Keratinocyte (primary cell): ENCODE results near the gene QPCTL. TPM values are rescaled to one million over a fixed set of nuclear protein-coding genes. Genes with fewer than 3 reads are reported as not detected.

Experiments used
- DNase-seq: peaks from one replicate; pipeline ENCODE4 v3.0.0-alpha.2; 2011; ENCODE audit warnings: low read depth, missing footprints, low spot score
- FAIRE-seq: peaks from 2 replicates; lab custom pipeline; 2011; peaks lifted over from hg19 to GRCh38; lab: Jason Lieb, UNC
- H2AFZ ChIP-seq: 2 replicates; pipeline ENCODE4 v1.6.0; 2012; ENCODE audit warnings: low read length, control low read depth, inconsistent platforms; ENCODE audit not compliant: control insufficient read depth
- H3K27ac ChIP-seq: 2 replicates; pipeline ENCODE4 v1.5.1; 2011; ENCODE audit warnings: low read length; ENCODE audit not compliant: control insufficient read depth, insufficient read depth
- H3K27me3 ChIP-seq: 3 replicates; pipeline ENCODE4 v1.6.0; 2011; ENCODE audit warnings: low read length; ENCODE audit not compliant: control insufficient read depth, insufficient read depth; ENCODE audit errors: extremely low read depth
- H3K36me3 ChIP-seq, 2 experiments: 2 replicates in 1 of 2; 3 replicates in 1 of 2; pipeline ENCODE4 v1.5.1; 2011; ENCODE audit warnings: low read length in 2 of 2, mild to moderate bottlenecking in 1 of 2; ENCODE audit not compliant: control insufficient read depth in 2 of 2, insufficient read depth in 2 of 2; ENCODE audit errors: extremely low read depth in 1 of 2
- H3K4me1 ChIP-seq: 3 replicates; pipeline ENCODE4 v1.5.1; 2011; ENCODE audit warnings: low read length; ENCODE audit not compliant: control insufficient read depth, insufficient read depth; ENCODE audit errors: extremely low read depth
- H3K4me2 ChIP-seq: 3 replicates; pipeline ENCODE4 v1.6.0; 2011; ENCODE audit warnings: low read depth, low read length; ENCODE audit not compliant: control insufficient read depth, insufficient read depth; ENCODE audit errors: extremely low read depth
- H3K4me3 ChIP-seq, 3 experiments: fragments of 200-600 bp in 1 of 3; sonication (generic) in 1 of 3; 2 replicates in 2 of 3; 3 replicates in 1 of 3; pipeline ENCODE4 v1.5.1; 2011 to 2016; ENCODE audit warnings: low read length in 3 of 3, mild to moderate bottlenecking in 3 of 3, control low read depth in 2 of 3, inconsistent platforms in 1 of 3, low read depth in 1 of 3, mixed read lengths in 1 of 3, mixed run types in 1 of 3, moderate library complexity in 1 of 3; ENCODE audit not compliant: control insufficient read depth in 2 of 3, insufficient read depth in 2 of 3; ENCODE audit errors: extremely low read depth in 1 of 3
- H3K79me2 ChIP-seq: 2 replicates; pipeline ENCODE4 v1.6.0; 2012; ENCODE audit warnings: low read length; ENCODE audit not compliant: control insufficient read depth, insufficient read depth
- H3K9ac ChIP-seq: 3 replicates; pipeline ENCODE4 v1.6.0; 2011; ENCODE audit warnings: low read length; ENCODE audit not compliant: control insufficient read depth, insufficient read depth; ENCODE audit errors: extremely low read depth
- H3K9me1 ChIP-seq: 3 replicates; pipeline ENCODE4 v1.6.0; 2011; ENCODE audit warnings: low read length; ENCODE audit not compliant: control insufficient read depth, insufficient read depth; ENCODE audit errors: extremely low read depth
- H3K9me3 ChIP-seq: 2 replicates; pipeline ENCODE4 v1.5.1; 2012; ENCODE audit warnings: low read depth, low read length; ENCODE audit not compliant: control insufficient read depth
- H4K20me1 ChIP-seq: 3 replicates; pipeline ENCODE4 v1.6.0; 2011; ENCODE audit warnings: low read length; ENCODE audit not compliant: control insufficient read depth, insufficient read depth; ENCODE audit errors: extremely low read depth
- CTCF ChIP-seq, 3 experiments: IDR thresholded peaks in 1 of 3; conservative IDR thresholded peaks in 1 of 3; optimal IDR thresholded peaks in 1 of 3; 2 replicates in 2 of 3; 3 replicates in 1 of 3; pipeline versions ENCODE3 to v1.5.1; 2011; ENCODE audit warnings: low read length in 3 of 3, mild to moderate bottlenecking in 3 of 3, moderate library complexity in 2 of 3, control low read depth in 1 of 3, inconsistent platforms in 1 of 3; ENCODE audit not compliant: insufficient read depth in 2 of 3; ENCODE audit errors: extremely low read depth in 1 of 3
- EZH2 ChIP-seq: IDR thresholded peaks from one replicate; pipeline ENCODE4 v1.6.1; 2012; ENCODE audit warnings: inconsistent platforms, mild to moderate bottlenecking, low read length, moderate library complexity
- dilution Hi-C: fragments of 300-500 bp; cut with MboI; formaldehyde crosslinking; loops from one replicate; pipeline ENCODE4 v1.7.0; 2020; ENCODE audit warnings: low sequenced_read_pairs; ENCODE audit not compliant: extremely low pct_ligation_motif_present
- polyA plus RNA-seq, 5 experiments: library from polyadenylated mRNA; depleted of rRNA in 3 of 5; stranded (reverse) in 3 of 5; stranded (forward) in 1 of 5; unstranded in 1 of 5; fragments of >200 nt; gene quantifications; 1 replicate in 1 of 5; 2 replicates in 3 of 5; 3 replicates in 1 of 5; pipeline versions ENCODE4 v1.2.1 to v1.2.3, GENCODE V29; 2011 to 2012; ENCODE audit warnings: missing spikeins in 2 of 5, low read depth in 1 of 5, low replicate concordance in 1 of 5
- small RNA-seq, 3 experiments: library from RNA; depleted of rRNA; stranded (forward); fragments of <200 nt; gene quantifications; one replicate each; pipeline ENCODE3, GENCODE V24; 2012; ENCODE audit warnings: low read depth in 3 of 3, low replicate concordance in 1 of 3; ENCODE audit not compliant: insufficient read length in 3 of 3

Gene QPCTL
- polyA plus RNA-seq, 1 donor (not counting 4 experiments of a cell fraction or from before 2014, with no cell fraction given) = 11.9 TPM

GRCh38 chr19:45752639-45753038, 60.2 kb downstream of the QPCTL start:
- H3K9ac ChIP-seq = no peak overlapping the region
- dilution Hi-C loops = no loop called here
- H3K36me3 ChIP-seq = no peaks in the 10 kb centered on the region
- no peaks in the 10 kb centered on the region for H3K9me1 ChIP-seq
- peak overlapping the region; percentile 24 for H3K4me2 ChIP-seq
- H3K4me3 ChIP-seq = peak overlapping the region in 1 of 3 experiments; percentile 13
- H2AFZ ChIP-seq = peak overlapping the region; percentile 41
- no peak overlapping the region for H3K27ac ChIP-seq
- no peaks in the 10 kb centered on the region for H3K27me3 ChIP-seq
- FAIRE-seq = peak; percentile 76
- no peak for TF ChIP-seq EZH2
- TF ChIP-seq CTCF (optimal IDR thresholded peaks at IDR 0.05 in 1 of 3, IDR thresholded peaks at IDR 0.05 in 1 of 3, conservative IDR thresholded peaks at IDR 0.05 in 1 of 3; ENCODE audit: extremely low read depth in 1 of 3, insufficient read depth in 2 of 3, low read length in 3 of 3) = no peak
- peak; percentile 92 for DNase-seq
- no peaks in the 10 kb centered on the region for H3K79me2 ChIP-seq
- H3K9me3 ChIP-seq = no peaks in the 10 kb centered on the region
- no peaks in the 10 kb centered on the region for H4K20me1 ChIP-seq
- peaks cover 11% of the 10 kb centered on the region for H3K4me1 ChIP-seq

GRCh38 chr19:45753548-45753947, 61.1 kb downstream of the QPCTL start:
- no peak for DNase-seq
- no peak for TF ChIP-seq EZH2
- no peak overlapping the region for H3K27ac ChIP-seq
- FAIRE-seq = no peak
- no peaks in the 10 kb centered on the region for H4K20me1 ChIP-seq
- peaks cover 11% of the 10 kb centered on the region for H3K4me1 ChIP-seq
- H3K36me3 ChIP-seq = no peaks in the 10 kb centered on the region
- no peaks in the 10 kb centered on the region for H3K27me3 ChIP-seq
- H3K9me3 ChIP-seq = no peaks in the 10 kb centered on the region
- no peaks in the 10 kb centered on the region for H3K79me2 ChIP-seq
- H2AFZ ChIP-seq = no peak overlapping the region
- no peak overlapping the region for H3K9ac ChIP-seq
- dilution Hi-C loops = no loop called here
- H3K4me3 ChIP-seq = no peak overlapping the region
- no peak overlapping the region for H3K4me2 ChIP-seq
- no peaks in the 10 kb centered on the region for H3K9me1 ChIP-seq

Small RNA genes lying within 50 kb of the gene (small RNA-seq; reads per million reads assigned to genes)
- gene MIR642A (0.07 to 5.0 (median 2.5) reads per million in 3 experiments), gene RN7SL836P (0 reads per million in 3 experiments)

Other genes with a start within 250 kb of the QPCTL start
- gene FOSB, start 224.7 kb upstream of the QPCTL start, polyA plus RNA-seq = 0.27 to 4.6 TPM (median 3.9 TPM) in 3 replicates
- 8.5 to 13.6 TPM (median 12.2 TPM) in 3 replicates for gene RTN2, start 195.6 kb upstream of the QPCTL start, polyA plus RNA-seq
- 1.9 to 2.5 TPM (median 2.0 TPM) in 3 replicates for gene PPM1N, start 194.2 kb upstream of the QPCTL start, polyA plus RNA-seq
- gene VASP, start 185.2 kb upstream of the QPCTL start, polyA plus RNA-seq = 99.0 to 117 TPM (median 110 TPM) in 3 replicates
- gene OPA3, start 107.9 kb upstream of the QPCTL start, polyA plus RNA-seq = 11.9 to 16.5 TPM (median 16.5 TPM) in 3 replicates
- gene GPR4, start 90.5 kb upstream of the QPCTL start, polyA plus RNA-seq = 0.13 to 0.14 TPM in 2 of 3 replicates, not detected in the other
- 35.4 to 43.4 TPM (median 41.8 TPM) in 3 replicates for gene EML2, start 53.3 kb upstream of the QPCTL start, polyA plus RNA-seq
- 0.97 to 2.2 TPM (median 1.4 TPM) in 3 replicates for gene GIPR, start 24.4 kb upstream of the QPCTL start, polyA plus RNA-seq
- 511 to 1,051 TPM (median 836 TPM) in 3 replicates for gene SNRPD2, start 713 bp upstream of the QPCTL start, polyA plus RNA-seq
- 2.1 to 2.4 TPM (median 2.4 TPM) in 3 replicates for gene FBXO46, start 38.2 kb downstream of the QPCTL start, polyA plus RNA-seq
- gene MEIOSIN, start 40.8 kb downstream of the QPCTL start, polyA plus RNA-seq = not detected in 3 replicates
- gene SIX5, start 76.6 kb downstream of the QPCTL start, polyA plus RNA-seq = 1.3 to 2.2 TPM (median 2.0 TPM) in 3 replicates
- gene DMPK, start 89.8 kb downstream of the QPCTL start, polyA plus RNA-seq = 7.0 to 12.8 TPM (median 8.1 TPM) in 3 replicates
- 10.1 to 16.5 TPM (median 12.5 TPM) in 3 replicates for gene DMWD, start 100.2 kb downstream of the QPCTL start, polyA plus RNA-seq
- not detected in 3 replicates for gene RSPH6A, start 122.6 kb downstream of the QPCTL start, polyA plus RNA-seq
- 43.8 to 63.2 TPM (median 56.0 TPM) in 3 replicates for gene SYMPK, start 170.5 kb downstream of the QPCTL start, polyA plus RNA-seq
- 0.03 to 0.05 TPM in 2 of 3 replicates, not detected in the other for gene FOXA3, start 171.7 kb downstream of the QPCTL start, polyA plus RNA-seq
- 1.7 to 3.1 TPM (median 3.1 TPM) in 3 replicates for gene IRF2BP1, start 193.5 kb downstream of the QPCTL start, polyA plus RNA-seq
- gene MYPOP, start 209.9 kb downstream of the QPCTL start, polyA plus RNA-seq = 1.1 to 1.6 TPM (median 1.3 TPM) in 3 replicates
- gene NANOS2, start 222.1 kb downstream of the QPCTL start, polyA plus RNA-seq = not detected in 3 replicates